GM06990 (cell line): ENCODE results near the gene ARMH1.
A peak's percentile ranks its signal among the peaks of the same experiment; 100 is the strongest.

Source experiments
- DNase-seq: peaks from one replicate; pipeline ENCODE4 v3.0.0-alpha.2; 2011; ENCODE audit not compliant: insufficient read length; ENCODE audit errors: extremely low read depth
- H3K27me3 ChIP-seq: replicated peaks from 2 replicates; pipeline ENCODE4 v1.6.0; 2011; ENCODE audit warnings: low read length; ENCODE audit not compliant: control insufficient read depth, insufficient read depth
- H3K36me3 ChIP-seq: 2 replicates; pipeline ENCODE4 v1.5.1; 2011; ENCODE audit warnings: low read length; ENCODE audit not compliant: control insufficient read depth, insufficient read depth
- H3K4me3 ChIP-seq: replicated peaks from 2 replicates; pipeline ENCODE4 v1.5.1; 2011; ENCODE audit warnings: low read depth, mild to moderate bottlenecking, control low read depth, low read length
- CTCF ChIP-seq: IDR thresholded peaks from 2 replicates; pipeline ENCODE4 v1.5.1; 2011; ENCODE audit warnings: low read length, control low read depth, mild to moderate bottlenecking, inconsistent platforms; ENCODE audit not compliant: insufficient read depth, poor library complexity, severe bottlenecking

The ARMH1 gene

GRCh38 chr1:44714532-44714931 lies 40.0 kb downstream of the ARMH1 start:
- no peak for DNase-seq
- Histone ChIP-seq H3K36me3 (no peaks in the 10 kb centered on the region), H3K27me3 (no peaks in the 10 kb centered on the region), H3K4me3 (no peak overlapping the region)
- TF ChIP-seq CTCF: no peak

DNA sequence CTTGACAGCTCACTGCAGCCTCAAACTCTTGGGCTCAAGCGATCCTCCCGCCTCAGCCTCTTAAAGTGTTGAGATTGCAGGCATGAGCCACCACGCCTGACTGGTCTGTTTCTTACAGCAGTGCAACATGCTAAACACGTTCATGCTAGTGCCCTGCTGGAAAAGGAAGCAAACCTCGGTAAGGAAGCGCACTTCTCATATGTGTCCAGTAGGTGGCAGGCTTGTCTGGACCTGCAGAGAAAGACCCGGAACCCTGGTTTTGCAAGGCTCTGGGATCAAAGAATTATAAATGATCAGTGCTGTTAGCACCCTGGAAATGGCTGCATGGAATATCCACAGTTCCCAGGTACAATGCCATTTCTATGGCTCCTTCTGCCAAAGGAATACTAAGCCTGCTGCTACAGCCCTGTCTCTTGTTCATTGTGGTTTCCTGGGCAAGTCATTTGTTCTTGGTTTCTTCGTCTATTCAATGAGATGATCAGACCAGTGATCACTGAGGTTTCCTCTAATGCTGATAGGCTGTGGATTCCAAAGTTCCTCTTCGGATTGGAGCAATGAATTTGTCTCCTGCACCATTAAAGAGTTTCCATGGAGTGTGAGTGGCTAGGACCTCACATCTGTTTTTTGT lies 40.5 kb downstream of the ARMH1 start:
- Histone ChIP-seq H3K36me3 (no peaks in the 10 kb centered on the region), H3K4me3 (no peak overlapping the region), H3K27me3 (no peaks in the 10 kb centered on the region)
- DNase-seq: peak; percentile 68
- peak; percentile 94 for TF ChIP-seq CTCF

DNA sequence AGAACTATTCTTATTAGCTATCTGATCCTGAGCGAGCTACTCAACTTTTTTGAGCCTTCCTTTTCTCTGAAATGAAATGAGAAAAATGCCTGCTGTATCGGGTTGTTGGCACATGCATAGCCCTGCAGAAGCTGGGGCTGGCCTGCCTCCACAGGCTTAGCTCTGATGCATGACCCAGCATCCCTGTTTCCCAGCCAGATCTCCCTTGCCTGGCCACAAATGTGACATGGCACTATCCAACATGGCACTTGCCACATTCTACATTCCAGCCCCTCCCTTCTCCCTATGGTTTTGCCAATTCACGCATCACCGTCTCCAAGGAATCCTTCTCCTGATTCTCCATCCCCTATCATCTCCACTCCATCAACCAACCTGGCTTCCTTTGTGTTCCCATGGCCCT lies 42.6 kb downstream of the ARMH1 start:
- no peak for DNase-seq
- no peaks in the 10 kb centered on the region for H3K27me3 ChIP-seq
- no peaks in the 10 kb centered on the region for H3K36me3 ChIP-seq
- H3K4me3 ChIP-seq: no peak overlapping the region
- TF ChIP-seq CTCF: no peak

- Histone ChIP-seq H3K36me3 (no peaks in the 10 kb centered on the region), H3K27me3 (no peaks in the 10 kb centered on the region), H3K4me3 (no peak overlapping the region)
- no peak for DNase-seq
- TF ChIP-seq CTCF: no peak
These were observed 43.1 kb downstream of the ARMH1 start for GRCh38 chr1:44717653-44718052.

- no peaks in the 10 kb centered on the region for H3K27me3 ChIP-seq
These were observed 43.6 kb downstream of the ARMH1 start for GRCh38 chr1:44718091-44718490.

More at GRCh38 chr1:44718091-44718490, 43.6 kb downstream of the ARMH1 start:
- H3K36me3 ChIP-seq: no peaks in the 10 kb centered on the region
- H3K4me3 ChIP-seq: no peak overlapping the region
- no peak for DNase-seq
- TF ChIP-seq CTCF: no peak
